GM23338 (cell line): ENCODE data around the gene CREB3L2. TPM values are rescaled to one million over a fixed set of nuclear protein-coding genes. Genes with fewer than 3 reads are reported as not detected.
A peak's percentile ranks its signal among the peaks of the same experiment; 100 is the strongest.

Experiments
- ATAC-seq: fragments of 200-7000 bp; cut with Tn5 transposase; 3 replicates; pipeline ENCODE4 v1.9.1; 2020
- DNase-seq: peaks from one replicate; pipeline ENCODE4 v3.0.0-alpha.2; 2015; ENCODE audit warnings: low spot score
- H2AFZ ChIP-seq: fragments of 200-600 bp; sonication (generic); 2 replicates; pipeline ENCODE4 v1.8.0; 2016; ENCODE audit warnings: antibody characterized with exemption, mild to moderate bottlenecking, moderate library complexity
- H3F3A ChIP-seq: fragments of 200-600 bp; sonication (generic); replicated peaks from 2 replicates; pipeline ENCODE4 v1.8.0; 2017; ENCODE audit warnings: antibody characterized with exemption, mixed run types, low read depth
- H3K27ac ChIP-seq: fragments of 200-600 bp; sonication (generic); 2 replicates; pipeline ENCODE4 v1.6.1; 2016; ENCODE audit warnings: low read depth
- H3K27me3 ChIP-seq: fragments of 200-600 bp; sonication (generic); 2 replicates; pipeline ENCODE4 v1.8.0; 2016; ENCODE audit warnings: mild to moderate bottlenecking, mixed run types, moderate library complexity; ENCODE audit not compliant: insufficient read depth
- H3K36me3 ChIP-seq: fragments of 200-600 bp; sonication (generic); 2 replicates; pipeline ENCODE4 v1.8.0; 2016; ENCODE audit warnings: mild to moderate bottlenecking; ENCODE audit not compliant: insufficient read depth
- H3K4me1 ChIP-seq: fragments of 200-600 bp; sonication (generic); 2 replicates; pipeline ENCODE4 v1.8.0; 2016; ENCODE audit warnings: mild to moderate bottlenecking, moderate library complexity; ENCODE audit not compliant: insufficient read depth
- H3K4me2 ChIP-seq: fragments of 200-600 bp; sonication (generic); 2 replicates; pipeline ENCODE4 v1.7.1; 2017; ENCODE audit warnings: mixed run types
- H3K4me3 ChIP-seq: fragments of 200-600 bp; sonication (generic); 2 replicates; pipeline ENCODE4 v1.6.1; 2016; ENCODE audit warnings: mixed run types
- H3K79me2 ChIP-seq: fragments of 200-600 bp; sonication (generic); replicated peaks from 2 replicates; pipeline ENCODE4 v1.8.0; 2017; ENCODE audit warnings: mild to moderate bottlenecking; ENCODE audit not compliant: insufficient read depth
- H3K9me2 ChIP-seq: fragments of 200-600 bp; sonication (generic); 2 replicates; pipeline ENCODE4 v1.8.0; 2017; ENCODE audit not compliant: insufficient read depth
- H4K20me1 ChIP-seq: fragments of 200-600 bp; sonication (generic); replicated peaks from 2 replicates; pipeline ENCODE4 v1.8.0; 2017; ENCODE audit warnings: mild to moderate bottlenecking; ENCODE audit not compliant: insufficient read depth
- H3K27ac Mint-ChIP-seq: 2 replicates; pipeline ENCODE4 v1.8.0; 2020; ENCODE audit warnings: inconsistent platforms, mild to moderate bottlenecking, moderate library complexity, mixed read lengths
- H3K27me3 Mint-ChIP-seq: 3 replicates; pipeline ENCODE4 v1.8.0; 2022; ENCODE audit warnings: low read depth, mild to moderate bottlenecking, moderate library complexity, mixed read lengths, inconsistent platforms; ENCODE audit not compliant: insufficient read depth, poor library complexity
- H3K36me3 Mint-ChIP-seq: 3 replicates; pipeline ENCODE4 v1.8.0; 2021; ENCODE audit warnings: low read depth, mild to moderate bottlenecking, inconsistent platforms, moderate library complexity, mixed read lengths
- H3K4me1 Mint-ChIP-seq: 3 replicates; pipeline ENCODE4 v1.8.0; 2020; ENCODE audit warnings: mild to moderate bottlenecking, inconsistent platforms, mixed read lengths
- H3K4me3 Mint-ChIP-seq: 3 replicates; pipeline ENCODE4 v1.8.0; 2021; ENCODE audit warnings: moderate library complexity, mild to moderate bottlenecking, inconsistent platforms, mixed read lengths
- H3K9me3 Mint-ChIP-seq: 3 replicates; pipeline ENCODE4 v1.8.0; 2020; ENCODE audit warnings: moderate library complexity, mild to moderate bottlenecking, inconsistent platforms, mixed read lengths
- EZH2 ChIP-seq: fragments of 200-600 bp; sonication (generic); IDR thresholded peaks from one replicate; pipeline ENCODE4 v1.8.0; 2017; ENCODE audit warnings: antibody characterized with exemption, mild to moderate bottlenecking, low read depth; ENCODE audit not compliant: unreplicated experiment
- EZH2phosphoT487 ChIP-seq: fragments of 200-600 bp; sonication (generic); IDR thresholded peaks from one replicate; pipeline ENCODE4 v1.8.1; 2018; ENCODE audit warnings: antibody characterized with exemption; ENCODE audit not compliant: unreplicated experiment
- POLR2AphosphoS5 ChIP-seq: IDR thresholded peaks from 2 replicates; pipeline ENCODE4 v1.6.1; 2016; ENCODE audit warnings: antibody characterized with exemption, low read depth
- ZNF114 ChIP-seq: fragments of 250-450 bp; sonication (Bioruptor Pico); IDR thresholded peaks from 2 replicates; pipeline ENCODE4 v1.5.0; 2020; ENCODE audit warnings: mild to moderate bottlenecking, moderate library complexity
- long read RNA-seq: library from polyadenylated mRNA; unstranded; transcript quantifications from one replicate; pipeline ENCODE4 v2.0.0, GENCODE V29; 2020; ENCODE audit not compliant: unreplicated experiment
- polyA plus RNA-seq: library from polyadenylated mRNA; unstranded; fragments of >200 nt; fragmentation: Nextera tagmentation; extraction: Ambion mirVana; gene quantifications from 2 replicates; pipeline ENCODE4 v1.2.1, GENCODE V29; 2016
- total RNA-seq: library from RNA; depleted of rRNA; stranded (reverse); fragments of >200 nt; shearing (Covaris generic); gene quantifications from 2 replicates; pipeline ENCODE4 v1.2.3, GENCODE V29; 2014; rRNA removed
- TF ChIP-seq, protein P1 (sequence below): IDR thresholded peaks from one replicate; pipeline ENCODE4 v1.6.1; 2018; ENCODE audit warnings: antibody characterized with exemption; ENCODE audit not compliant: unreplicated experiment
- TF ChIP-seq, protein P2 (sequence below), 2 experiments: fragments of 200-600 bp in 1 of 2; sonication (generic) in 1 of 2; conservative IDR thresholded peaks; 2 replicates each; pipeline versions ENCODE4 v1.5.1 to v1.6.1; 2016 to 2017; ENCODE audit warnings: antibody characterized with exemption in 2 of 2, low read depth in 2 of 2, mild to moderate bottlenecking in 2 of 2, moderate library complexity in 1 of 2

CREB3L2 gene, protein sequence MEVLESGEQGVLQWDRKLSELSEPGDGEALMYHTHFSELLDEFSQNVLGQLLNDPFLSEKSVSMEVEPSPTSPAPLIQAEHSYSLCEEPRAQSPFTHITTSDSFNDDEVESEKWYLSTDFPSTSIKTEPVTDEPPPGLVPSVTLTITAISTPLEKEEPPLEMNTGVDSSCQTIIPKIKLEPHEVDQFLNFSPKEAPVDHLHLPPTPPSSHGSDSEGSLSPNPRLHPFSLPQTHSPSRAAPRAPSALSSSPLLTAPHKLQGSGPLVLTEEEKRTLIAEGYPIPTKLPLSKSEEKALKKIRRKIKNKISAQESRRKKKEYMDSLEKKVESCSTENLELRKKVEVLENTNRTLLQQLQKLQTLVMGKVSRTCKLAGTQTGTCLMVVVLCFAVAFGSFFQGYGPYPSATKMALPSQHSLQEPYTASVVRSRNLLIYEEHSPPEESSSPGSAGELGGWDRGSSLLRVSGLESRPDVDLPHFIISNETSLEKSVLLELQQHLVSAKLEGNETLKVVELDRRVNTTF
- total RNA-seq (27.1 and 29.3 TPM in 2 replicates), polyA plus RNA-seq (12.2 and 14.5 TPM in 2 replicates)
- long read RNA-seq, partial matches to known transcripts = 1 of 4 reads
- long read RNA-seq, other reads (novel, unspliced or antisense) = 1 of 4 reads

DNA sequence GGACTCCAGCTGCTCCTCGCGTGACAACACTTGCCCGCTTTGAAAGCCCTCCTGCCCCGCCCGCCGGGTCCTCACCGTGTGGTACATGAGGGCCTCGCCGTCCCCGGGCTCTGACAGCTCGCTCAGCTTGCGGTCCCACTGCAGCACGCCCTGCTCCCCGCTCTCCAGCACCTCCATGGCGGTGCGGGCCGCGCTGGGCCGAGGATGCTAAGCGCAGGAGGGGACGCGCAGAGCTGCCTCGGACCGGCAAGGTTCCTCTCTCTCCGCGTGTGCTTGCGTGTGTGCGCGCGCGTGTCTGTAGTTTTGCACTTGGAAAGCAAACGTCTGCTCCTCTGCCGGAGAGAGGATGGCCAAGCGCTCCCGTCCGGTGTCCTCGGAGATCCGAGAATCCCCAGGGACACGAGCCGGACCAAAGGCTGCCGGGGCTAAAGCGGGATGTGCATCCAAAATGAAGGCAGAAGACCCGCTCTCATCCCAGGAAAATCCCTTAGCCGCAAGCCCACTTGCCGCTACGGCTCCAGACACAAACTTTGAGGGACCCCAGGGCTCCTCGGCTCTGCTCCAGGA, at the start of gene CREB3L2:
Gene CREB3L2, minus strand, starts transcription at position 558 of the 567 bp plus-strand sequence. Its CDS starts 381 bp downstream, at position 177.
- no peaks in the 10 kb centered on the region for H3F3A ChIP-seq
- no peaks in the 10 kb centered on the region for H3K27me3 ChIP-seq
- Mint-ChIP-seq H3K4me1 (peaks cover 24% of the 10 kb centered on the region), H3K36me3 (peaks cover 7% of the 10 kb centered on the region; the same call in 2 of the 3 replicates), H3K4me3 (peak within 1 kb of the TSS; percentile 95), H3K9me3 (no peaks in the 10 kb centered on the region), H3K27ac (peak within 1 kb of the TSS; percentile 94), H3K27me3 (peaks cover 7% of the 10 kb centered on the region)
- H3K36me3 ChIP-seq = 0 out of 2 replicates have a peak, but pooled peaks cover 2% of the 10 kb centered on the region
- peak; percentile 82 for ATAC-seq
- peak within 1 kb of the TSS; percentile 63 for H3K4me3 ChIP-seq
- no peaks in the 10 kb centered on the region for H3K9me2 ChIP-seq
- H3K4me2 ChIP-seq = peak within 1 kb of the TSS; percentile 93
- peaks cover 50% of the 10 kb centered on the region for H3K79me2 ChIP-seq
- H4K20me1 ChIP-seq = peaks cover under 1% of the 10 kb centered on the region; the same call in 1 of the 2 replicates
- peaks cover 23% of the 10 kb centered on the region; the same call in 1 of the 2 replicates for H3K4me1 ChIP-seq
- TF ChIP-seq, protein P1, sequence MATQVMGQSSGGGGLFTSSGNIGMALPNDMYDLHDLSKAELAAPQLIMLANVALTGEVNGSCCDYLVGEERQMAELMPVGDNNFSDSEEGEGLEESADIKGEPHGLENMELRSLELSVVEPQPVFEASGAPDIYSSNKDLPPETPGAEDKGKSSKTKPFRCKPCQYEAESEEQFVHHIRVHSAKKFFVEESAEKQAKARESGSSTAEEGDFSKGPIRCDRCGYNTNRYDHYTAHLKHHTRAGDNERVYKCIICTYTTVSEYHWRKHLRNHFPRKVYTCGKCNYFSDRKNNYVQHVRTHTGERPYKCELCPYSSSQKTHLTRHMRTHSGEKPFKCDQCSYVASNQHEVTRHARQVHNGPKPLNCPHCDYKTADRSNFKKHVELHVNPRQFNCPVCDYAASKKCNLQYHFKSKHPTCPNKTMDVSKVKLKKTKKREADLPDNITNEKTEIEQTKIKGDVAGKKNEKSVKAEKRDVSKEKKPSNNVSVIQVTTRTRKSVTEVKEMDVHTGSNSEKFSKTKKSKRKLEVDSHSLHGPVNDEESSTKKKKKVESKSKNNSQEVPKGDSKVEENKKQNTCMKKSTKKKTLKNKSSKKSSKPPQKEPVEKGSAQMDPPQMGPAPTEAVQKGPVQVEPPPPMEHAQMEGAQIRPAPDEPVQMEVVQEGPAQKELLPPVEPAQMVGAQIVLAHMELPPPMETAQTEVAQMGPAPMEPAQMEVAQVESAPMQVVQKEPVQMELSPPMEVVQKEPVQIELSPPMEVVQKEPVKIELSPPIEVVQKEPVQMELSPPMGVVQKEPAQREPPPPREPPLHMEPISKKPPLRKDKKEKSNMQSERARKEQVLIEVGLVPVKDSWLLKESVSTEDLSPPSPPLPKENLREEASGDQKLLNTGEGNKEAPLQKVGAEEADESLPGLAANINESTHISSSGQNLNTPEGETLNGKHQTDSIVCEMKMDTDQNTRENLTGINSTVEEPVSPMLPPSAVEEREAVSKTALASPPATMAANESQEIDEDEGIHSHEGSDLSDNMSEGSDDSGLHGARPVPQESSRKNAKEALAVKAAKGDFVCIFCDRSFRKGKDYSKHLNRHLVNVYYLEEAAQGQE = no peak
- TF ChIP-seq EZH2phosphoT487 (no peak), EZH2 (no peak), POLR2AphosphoS5 (peak; percentile 87), ZNF114 (CRISPR knock-in tag) (no peak)
- TF ChIP-seq, protein P2, sequence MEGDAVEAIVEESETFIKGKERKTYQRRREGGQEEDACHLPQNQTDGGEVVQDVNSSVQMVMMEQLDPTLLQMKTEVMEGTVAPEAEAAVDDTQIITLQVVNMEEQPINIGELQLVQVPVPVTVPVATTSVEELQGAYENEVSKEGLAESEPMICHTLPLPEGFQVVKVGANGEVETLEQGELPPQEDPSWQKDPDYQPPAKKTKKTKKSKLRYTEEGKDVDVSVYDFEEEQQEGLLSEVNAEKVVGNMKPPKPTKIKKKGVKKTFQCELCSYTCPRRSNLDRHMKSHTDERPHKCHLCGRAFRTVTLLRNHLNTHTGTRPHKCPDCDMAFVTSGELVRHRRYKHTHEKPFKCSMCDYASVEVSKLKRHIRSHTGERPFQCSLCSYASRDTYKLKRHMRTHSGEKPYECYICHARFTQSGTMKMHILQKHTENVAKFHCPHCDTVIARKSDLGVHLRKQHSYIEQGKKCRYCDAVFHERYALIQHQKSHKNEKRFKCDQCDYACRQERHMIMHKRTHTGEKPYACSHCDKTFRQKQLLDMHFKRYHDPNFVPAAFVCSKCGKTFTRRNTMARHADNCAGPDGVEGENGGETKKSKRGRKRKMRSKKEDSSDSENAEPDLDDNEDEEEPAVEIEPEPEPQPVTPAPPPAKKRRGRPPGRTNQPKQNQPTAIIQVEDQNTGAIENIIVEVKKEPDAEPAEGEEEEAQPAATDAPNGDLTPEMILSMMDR (conservative IDR thresholded peaks at IDR 0.05; ENCODE audit: low read depth in 2 of 2) = no peak
- peak within 1 kb of the TSS; percentile 5; the same call in 1 of the 2 replicates for H3K27ac ChIP-seq
- DNase-seq = peak; percentile 87
- no peak within 1 kb of the TSS for H2AFZ ChIP-seq
